ENCODE data around the gene IQSEC3. TPM values are rescaled to one million over a fixed set of nuclear protein-coding genes. Genes with fewer than 3 reads are reported as not detected.

The IQSEC3 gene
- total and polyA plus RNA-seq, 2 of the 13 experiments (the other 11 are each of a cell fraction or from before 2014, with no cell fraction given): not detected

- H3K4me3 ChIP-seq (replicated peaks in 1 of 3; ENCODE audit: insufficient read depth in 1 of 3, low read depth in 2 of 3, low read length in 3 of 3): no peak overlapping the region
- H3K27me3 ChIP-seq (ENCODE audit: control insufficient read depth in 1 of 2, insufficient read depth in 2 of 2, low read length in 2 of 2): no peaks in the 10 kb centered on the region
- 91% methylated on average over 21 of the region's 21 CpGs for WGBS (ENCODE audit: low lambda C conversion rate)
- ATAC-seq (no peak), DNase-seq (ENCODE audit: low spot score) (no peak), FAIRE-seq (no peak)
- no peak overlapping the region for H2AFZ ChIP-seq (ENCODE audit: low read length)
- H4K20me1 ChIP-seq (ENCODE audit: insufficient read depth, low read length): peaks cover 7% of the 10 kb centered on the region
- no peak for TF ChIP-seq ZNF772 (CRISPR knock-in tag; IDR thresholded peaks at IDR 0.05)
- no peak for TF ChIP-seq CHD4 (IDR thresholded peaks at IDR 0.05; ENCODE audit: borderline replicate concordance, low read length)
- no peak for TF ChIP-seq ZNF350 (CRISPR knock-in tag; IDR thresholded peaks at IDR 0.05; ENCODE audit: borderline replicate concordance, low read depth)
- no peak for TF ChIP-seq GRHL1 (CRISPR knock-in tag; conservative IDR thresholded peaks at IDR 0.05)
- TF ChIP-seq HINFP (CRISPR knock-in tag; IDR thresholded peaks at IDR 0.05; ENCODE audit: low read depth): no peak
- TF ChIP-seq MNT (IDR thresholded peaks at IDR 0.05): no peak
- no peak overlapping the region for H3K9ac ChIP-seq (ENCODE audit: insufficient read depth, low read depth, low read length)
- ChIA-PET POLR2A (no interaction called here), CTCF (ENCODE audit: low intra/inter-chr PET ratio, low total read pairs) (no interaction called here)
- intact Hi-C loops (cut with micrococcal nuclease; ENCODE audit: unreplicated experiment) (no loop called here), in situ Hi-C loops (cut with HindIII; ENCODE audit: extremely low pct_ligation_motif_present, low pct_unique_long_range_greater_than_20kb) (no loop called here)
- H3K9me3 ChIP-seq (ENCODE audit: low read length): no peaks in the 10 kb centered on the region
- no peaks in the 10 kb centered on the region for H3K36me3 ChIP-seq (replicated peaks in 1 of 2; ENCODE audit: control insufficient read depth in 1 of 2, insufficient read depth in 2 of 2, low read length in 2 of 2)
- BruUV-seq (replicated peaks): no TSS peak
- peaks cover 42% of the 10 kb centered on the region for H3K4me1 ChIP-seq (ENCODE audit: insufficient read depth, low read length)
- H3K4me2 ChIP-seq (ENCODE audit: low read depth, low read length): no peak overlapping the region
- no peaks in the 10 kb centered on the region for H3K79me2 ChIP-seq (ENCODE audit: insufficient read depth, low read length)
- no peak overlapping the region for H3K27ac ChIP-seq (ENCODE audit: extremely low read length, insufficient read depth, low read length)
These were observed 140.3 kb downstream of the IQSEC3 start for GRCh38 chr12:206746-207440.
